Hepatocyte (in vitro differentiated cells): Measurements from ENCODE around the gene PWP2. TPM values are rescaled to one million over a fixed set of nuclear protein-coding genes. Genes with fewer than 3 reads are reported as not detected.
"Not testable (repeated sequence)": the region's sequence is repeated elsewhere in the genome, so short reads cannot be mapped to it uniquely, and the experiment has no call there.

Experiments
- DNase-seq: peaks from one replicate; pipeline ENCODE4 v3.0.0-alpha.2; 2016; ENCODE audit warnings: low spot score
- H2AFZ ChIP-seq: fragments of 200-600 bp; sonication (generic); 2 replicates; pipeline ENCODE4 v1.6.0; 2016; ENCODE audit warnings: antibody characterized with exemption, mild to moderate bottlenecking
- H3K27ac ChIP-seq: fragments of 200-600 bp; sonication (generic); 2 replicates; pipeline ENCODE4 v1.5.1; 2016; ENCODE audit warnings: mild to moderate bottlenecking
- H3K27me3 ChIP-seq: fragments of 200-600 bp; sonication (generic); 2 replicates; pipeline ENCODE4 v1.6.1; 2016
- H3K36me3 ChIP-seq: fragments of 200-600 bp; sonication (generic); replicated peaks from 2 replicates; pipeline ENCODE4 v1.5.1; 2016; ENCODE audit warnings: low read depth; ENCODE audit not compliant: insufficient read depth
- H3K4me1 ChIP-seq: fragments of 200-600 bp; sonication (generic); 2 replicates; pipeline ENCODE4 v1.5.1; 2016; ENCODE audit warnings: mild to moderate bottlenecking, moderate library complexity; ENCODE audit not compliant: insufficient read depth
- H3K4me2 ChIP-seq: fragments of 200-600 bp; sonication (generic); 2 replicates; pipeline ENCODE4 v1.6.0; 2016
- H3K4me3 ChIP-seq: fragments of 200-600 bp; sonication (generic); 2 replicates; pipeline ENCODE4 v1.5.1; 2016; ENCODE audit warnings: mild to moderate bottlenecking
- H3K79me2 ChIP-seq: fragments of 200-600 bp; sonication (generic); 2 replicates; pipeline ENCODE4 v1.6.0; 2017; ENCODE audit warnings: mild to moderate bottlenecking
- H3K9me2 ChIP-seq: fragments of 200-600 bp; sonication (generic); replicated peaks from 2 replicates; pipeline ENCODE4 v1.6.0; 2017; ENCODE audit warnings: mild to moderate bottlenecking; ENCODE audit not compliant: insufficient read depth
- H3K9me3 ChIP-seq: fragments of 200-600 bp; sonication (generic); 2 replicates; pipeline ENCODE4 v1.5.1; 2016; ENCODE audit warnings: low read depth, mild to moderate bottlenecking
- H4K20me1 ChIP-seq: fragments of 200-600 bp; sonication (generic); 2 replicates; pipeline ENCODE4 v1.6.0; 2016; ENCODE audit warnings: mild to moderate bottlenecking; ENCODE audit not compliant: insufficient read depth, poor library complexity, severe bottlenecking
- WGBS: methylation state at CpG from one replicate; pipeline ENCODE4 v1.1.6; 2016; ENCODE audit warnings: low lambda C conversion rate; ENCODE audit errors: missing lambda C conversion rate; 5-methylcytosine and 5-hydroxymethylcytosine counted together
- polyA plus RNA-seq: library from polyadenylated mRNA; unstranded; fragments of >200 nt; fragmentation: Nextera tagmentation; extraction: Ambion mirVana; gene quantifications from 2 replicates; pipeline ENCODE4 v1.2.1, GENCODE V29; 2016
- total RNA-seq: library from RNA; depleted of rRNA; stranded (reverse); fragments of >200 nt; gene quantifications from 2 replicates; pipeline ENCODE4 v1.2.3, GENCODE V29; 2014

Gene PWP2
- total and polyA plus RNA-seq, 2 experiments from 2014 or later = 0.36 to 1.3 TPM

GRCh38 chr21:44154816-44155230 is 47.6 kb downstream of the PWP2 start:
- H3K27me3 ChIP-seq, H3K36me3 ChIP-seq, H2AFZ ChIP-seq, H3K27ac ChIP-seq, H3K4me3 ChIP-seq, H4K20me1 ChIP-seq, H3K79me2 ChIP-seq, H3K9me2 ChIP-seq, H3K4me1 ChIP-seq, H3K9me3 ChIP-seq, DNase-seq, H3K4me2 ChIP-seq: not testable (repeated sequence)
- WGBS = no CpG with 5 or more reads among the region's 20 CpGs

- not testable (repeated sequence) for H3K79me2 ChIP-seq, H3K36me3 ChIP-seq, H3K4me3 ChIP-seq, H4K20me1 ChIP-seq, H3K27ac ChIP-seq, H3K9me2 ChIP-seq, H3K9me3 ChIP-seq, H3K4me2 ChIP-seq, H3K4me1 ChIP-seq, H2AFZ ChIP-seq, DNase-seq, H3K27me3 ChIP-seq
- no CpG with 5 or more reads among the region's 38 CpGs for WGBS
Measured at GRCh38 chr21:44155231-44155993, 48.2 kb downstream of the PWP2 start.

DNA sequence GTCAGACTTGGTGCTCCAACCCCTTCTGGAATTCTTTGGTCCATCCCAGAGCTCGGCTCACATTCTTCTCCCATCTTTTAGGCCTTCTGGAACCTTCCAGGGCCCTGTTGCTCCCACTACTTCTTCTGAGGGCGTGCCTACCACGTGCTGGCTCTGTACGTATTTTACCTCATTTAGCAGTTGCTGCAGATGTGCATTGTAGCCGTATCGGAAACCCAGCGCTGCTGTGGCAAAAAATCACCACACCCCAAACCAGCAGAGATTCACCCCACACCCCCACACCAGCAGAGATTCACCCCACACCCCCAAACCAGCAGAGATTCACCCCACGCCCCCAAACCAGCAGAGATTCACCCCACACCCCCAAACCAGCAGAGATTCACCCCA is 48.8 kb downstream of the PWP2 start:
- WGBS = no CpG with 5 or more reads among the region's 8 CpGs
- not testable (repeated sequence) for H3K27me3 ChIP-seq, H3K79me2 ChIP-seq, H3K9me3 ChIP-seq, H3K4me3 ChIP-seq, H4K20me1 ChIP-seq, DNase-seq, H3K36me3 ChIP-seq, H3K4me1 ChIP-seq, H2AFZ ChIP-seq, H3K9me2 ChIP-seq, H3K27ac ChIP-seq, H3K4me2 ChIP-seq

GRCh38 chr21:44157439-44158081 is 50.4 kb downstream of the PWP2 start:
- not testable (repeated sequence) for H4K20me1 ChIP-seq, H3K9me2 ChIP-seq, H3K4me3 ChIP-seq, H3K27ac ChIP-seq, H3K4me1 ChIP-seq, H3K79me2 ChIP-seq, H3K9me3 ChIP-seq, H3K27me3 ChIP-seq, H3K36me3 ChIP-seq, H2AFZ ChIP-seq, H3K4me2 ChIP-seq, DNase-seq
- no CpG with 5 or more reads among the region's 28 CpGs for WGBS

GRCh38 chr21:44158082-44158468 is 50.9 kb downstream of the PWP2 start:
- WGBS = no CpG with 5 or more reads among the region's 7 CpGs
- not testable (repeated sequence) for H4K20me1 ChIP-seq, H3K36me3 ChIP-seq, H3K9me2 ChIP-seq, H3K4me3 ChIP-seq, H3K4me2 ChIP-seq, H3K79me2 ChIP-seq, DNase-seq, H3K9me3 ChIP-seq, H3K27me3 ChIP-seq, H3K27ac ChIP-seq, H2AFZ ChIP-seq, H3K4me1 ChIP-seq

GRCh38 chr21:44159349-44160297 is 52.4 kb downstream of the PWP2 start:
- not testable (repeated sequence) for H3K4me1 ChIP-seq, H2AFZ ChIP-seq, DNase-seq, H3K79me2 ChIP-seq, H3K4me2 ChIP-seq, H3K9me2 ChIP-seq, H3K36me3 ChIP-seq, H3K4me3 ChIP-seq, H4K20me1 ChIP-seq, H3K9me3 ChIP-seq, H3K27me3 ChIP-seq, H3K27ac ChIP-seq
- 100% methylated on average over 1 of the region's 30 CpGs for WGBS

DNA sequence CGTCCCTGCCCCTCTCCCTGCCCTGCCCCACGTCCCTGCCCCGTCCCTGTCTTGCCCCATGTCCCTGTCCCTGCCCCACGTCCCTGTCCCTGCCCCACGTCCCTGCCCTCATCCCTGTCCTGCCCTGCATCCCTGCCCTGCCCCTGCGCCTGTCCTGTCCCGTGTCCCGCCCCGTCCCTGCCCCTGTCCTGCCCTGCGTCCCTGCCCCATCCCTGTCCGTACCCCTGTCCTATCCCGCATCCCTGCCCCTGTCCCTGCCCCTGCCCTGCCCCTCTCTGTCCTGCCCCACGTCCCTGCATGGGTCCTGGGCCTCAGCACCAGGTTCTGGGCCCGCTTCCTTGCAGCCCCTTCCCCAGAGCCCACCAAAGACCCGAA is 53.1 kb downstream of the PWP2 start:
- H3K79me2 ChIP-seq, H3K4me3 ChIP-seq, H3K4me1 ChIP-seq, H2AFZ ChIP-seq, H3K36me3 ChIP-seq, H4K20me1 ChIP-seq, DNase-seq, H3K27me3 ChIP-seq, H3K4me2 ChIP-seq, H3K9me2 ChIP-seq, H3K9me3 ChIP-seq, H3K27ac ChIP-seq: not testable (repeated sequence)
- no CpG with 5 or more reads among the region's 15 CpGs for whole genome bisulfite sequencing

DNA sequence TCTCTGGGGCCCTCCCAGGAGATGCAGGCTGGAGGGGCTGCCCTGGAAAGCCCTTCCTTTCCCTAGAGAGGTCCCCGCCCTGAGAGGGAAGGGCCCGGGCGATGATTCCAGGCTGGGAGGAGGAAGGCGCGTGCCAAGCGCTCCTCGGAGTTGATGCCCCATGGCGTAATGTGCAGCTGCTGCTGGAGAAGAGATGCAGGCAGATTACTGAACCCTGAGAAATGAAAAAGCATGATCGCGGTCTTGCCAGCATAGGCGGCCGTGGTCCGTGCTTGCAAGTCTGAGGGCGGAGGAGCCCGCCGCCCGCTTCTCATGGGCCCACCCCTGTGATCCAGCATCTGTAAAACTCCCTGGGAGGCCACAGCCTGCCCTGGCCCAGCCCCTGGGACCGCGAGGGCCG is 53.6 kb downstream of the PWP2 start:
- not testable (repeated sequence) for H3K9me2 ChIP-seq, H3K79me2 ChIP-seq, H3K9me3 ChIP-seq, H3K4me3 ChIP-seq, H3K36me3 ChIP-seq, H3K4me1 ChIP-seq, H3K27ac ChIP-seq, H3K27me3 ChIP-seq, H2AFZ ChIP-seq, H4K20me1 ChIP-seq, H3K4me2 ChIP-seq, DNase-seq
- no CpG with 5 or more reads among the region's 20 CpGs for WGBS
